GM21367 (cell line): ENCODE results near the gene INS.

Experiments
- ATAC-seq: cut with Tn5 transposase; IDR thresholded peaks from one replicate; pipeline ENCODE4 v1.9.1; 2021; ENCODE audit not compliant: unreplicated experiment

Gene INS

DNA sequence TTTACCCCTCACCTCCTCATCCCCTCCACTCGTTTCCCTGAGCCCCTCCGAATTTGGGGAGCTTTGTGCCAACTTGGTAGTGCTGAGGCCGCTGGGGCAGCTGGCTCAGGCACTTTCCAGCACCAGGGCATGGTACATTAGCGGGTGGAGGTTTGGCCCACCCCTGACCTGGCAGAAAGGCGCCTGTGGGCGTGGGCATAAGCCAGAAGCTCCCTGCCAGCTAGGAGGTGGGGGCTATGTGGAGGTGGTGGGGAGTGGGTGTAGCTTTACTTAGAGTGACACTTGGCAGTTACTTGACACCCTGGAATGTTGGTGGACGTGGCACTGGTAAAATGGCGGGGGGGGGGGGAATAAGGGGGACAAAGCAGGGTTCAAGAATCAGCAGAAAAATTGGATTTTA, 11.5 kb downstream of the INS start:
- ATAC-seq = no peak

DNA sequence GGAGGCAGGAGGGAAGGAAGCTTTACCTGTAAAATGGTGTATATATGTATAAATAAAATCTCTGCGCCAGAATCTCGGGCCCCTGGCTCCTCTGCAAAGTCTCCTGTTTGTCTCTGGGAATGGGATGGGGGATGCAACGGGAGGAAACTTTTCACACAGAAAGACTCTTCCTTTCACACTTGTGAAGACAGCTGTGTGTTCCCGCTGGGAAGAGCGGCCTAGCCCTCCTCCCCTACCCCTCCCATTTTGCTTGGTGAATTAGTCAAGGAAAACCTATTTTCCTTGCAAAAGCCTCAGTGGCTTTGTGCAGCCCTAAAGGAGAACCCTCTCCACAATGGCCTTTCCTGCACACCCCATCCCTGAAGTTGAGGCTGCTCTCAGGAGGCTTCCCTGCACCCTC, 12.4 kb downstream of the INS start:
- no peak for ATAC-seq

GRCh38 chr11:2147391-2147790, 13.6 kb downstream of the INS start:
- no peak for ATAC-seq

- no peak for ATAC-seq
Measured at GRCh38 chr11:2146051-2146450, 15.0 kb downstream of the INS start.

DNA sequence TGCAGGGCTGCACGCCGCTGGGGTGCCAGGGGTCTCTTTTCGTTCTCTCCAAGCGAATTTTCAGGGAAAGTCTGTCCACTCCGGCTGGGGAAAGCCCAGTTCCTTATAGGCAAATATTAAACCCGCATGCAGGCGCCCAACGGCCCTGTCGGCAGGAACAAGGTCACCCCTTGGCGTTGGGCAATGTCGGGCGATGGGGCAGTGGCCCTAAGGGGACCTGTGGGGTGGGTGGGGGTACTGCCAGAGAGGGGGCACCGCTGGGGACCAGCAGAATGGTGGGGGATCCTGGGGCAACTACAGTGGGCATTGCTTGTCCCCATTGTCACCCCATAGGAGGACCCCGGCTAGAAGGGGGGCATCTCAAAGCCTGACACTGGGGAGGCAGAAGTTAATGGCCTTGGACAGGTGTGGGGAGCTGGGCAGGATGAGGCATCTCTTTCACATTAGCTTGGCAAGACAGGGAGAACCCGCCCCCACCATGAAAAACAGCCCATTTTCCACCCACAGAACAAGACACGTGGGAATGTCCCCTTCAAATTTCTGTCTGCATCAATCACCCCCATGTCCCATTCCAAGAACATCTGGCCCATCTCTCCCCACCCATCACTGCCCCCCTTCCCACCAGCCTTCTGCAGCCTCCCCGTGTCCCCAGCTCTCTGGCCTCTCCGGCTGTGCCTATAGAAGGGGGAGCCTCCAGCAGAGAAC, 16.3 kb downstream of the INS start:
- ATAC-seq = no peak

DNA sequence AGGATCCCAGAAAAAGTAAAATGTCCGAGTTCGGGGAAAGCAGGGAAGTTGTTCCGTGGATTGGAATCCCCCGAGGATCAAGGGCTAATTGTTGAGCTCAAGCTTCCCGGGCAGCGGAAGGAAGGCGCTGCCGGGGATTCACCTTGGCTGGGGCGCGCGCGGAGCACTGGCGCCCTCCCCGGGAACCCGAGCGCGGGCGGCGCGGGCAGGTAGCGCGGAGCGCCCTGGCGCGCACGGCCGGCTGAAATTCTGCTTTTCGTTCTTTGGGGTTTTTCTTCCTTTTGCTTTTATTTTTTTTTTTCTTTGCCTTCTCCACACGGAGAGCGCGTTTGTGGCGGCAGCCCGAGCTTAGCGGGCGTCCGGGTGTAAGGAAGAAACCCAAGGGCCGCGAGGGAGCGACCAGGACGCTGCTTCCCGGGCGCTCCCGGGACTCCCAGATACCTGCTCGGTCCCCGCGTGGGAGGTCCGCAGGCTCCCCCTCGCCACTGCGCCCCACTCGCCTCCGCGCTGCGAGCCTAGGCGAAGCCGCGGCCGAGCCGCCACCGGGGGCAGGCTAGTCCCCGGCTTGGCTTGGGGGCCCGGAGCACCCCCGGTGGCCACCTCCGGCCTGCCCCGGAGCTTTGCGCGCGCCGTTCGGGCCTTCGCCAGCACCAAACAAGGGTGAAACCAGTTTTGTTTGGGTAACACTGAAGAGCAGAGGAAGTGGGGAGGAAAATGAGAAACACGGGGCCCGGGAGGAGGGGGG, 17.0 kb downstream of the INS start:
- ATAC-seq = no peak

DNA sequence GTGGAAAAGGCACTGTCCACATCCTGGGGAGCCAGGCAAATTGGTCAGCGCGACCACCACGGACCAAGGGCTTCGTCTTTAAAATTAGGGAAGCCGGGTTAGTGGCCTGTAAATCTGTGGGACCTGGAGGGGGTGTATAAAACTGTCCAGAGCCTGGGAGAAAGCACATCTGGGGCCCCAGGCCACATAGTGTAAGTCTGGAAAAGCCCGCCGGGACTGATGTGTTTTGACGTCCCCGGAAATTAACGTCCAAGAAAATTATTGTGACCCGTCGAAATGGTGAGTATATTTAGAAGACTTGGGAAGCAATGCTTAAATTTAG, 17.6 kb downstream of the INS start:
- no peak for ATAC-seq

DNA sequence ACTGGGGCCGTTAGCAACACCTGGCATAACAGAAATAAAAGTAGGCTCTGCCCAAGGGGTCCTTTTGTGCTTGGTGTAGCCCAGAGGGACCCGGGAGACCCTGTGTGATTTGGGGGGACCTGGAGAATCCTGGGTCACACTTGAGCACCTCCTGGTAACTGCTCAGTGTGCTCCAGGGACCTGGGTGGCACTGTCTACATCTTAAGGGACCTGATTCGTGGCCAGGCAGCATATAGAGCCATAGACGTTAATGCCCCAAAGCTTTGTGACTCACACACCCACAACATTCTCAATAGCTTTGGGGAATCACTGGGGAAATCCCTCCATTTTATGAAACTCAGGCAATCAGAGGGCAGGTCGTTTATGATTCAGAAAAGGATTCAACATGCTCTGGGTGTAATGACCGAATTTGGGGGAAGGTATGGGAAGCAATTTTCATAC, 18.2 kb downstream of the INS start:
- no peak for ATAC-seq

- ATAC-seq = no peak
Measured at GRCh38 chr11:2142300-2142759, 18.7 kb downstream of the INS start.

DNA sequence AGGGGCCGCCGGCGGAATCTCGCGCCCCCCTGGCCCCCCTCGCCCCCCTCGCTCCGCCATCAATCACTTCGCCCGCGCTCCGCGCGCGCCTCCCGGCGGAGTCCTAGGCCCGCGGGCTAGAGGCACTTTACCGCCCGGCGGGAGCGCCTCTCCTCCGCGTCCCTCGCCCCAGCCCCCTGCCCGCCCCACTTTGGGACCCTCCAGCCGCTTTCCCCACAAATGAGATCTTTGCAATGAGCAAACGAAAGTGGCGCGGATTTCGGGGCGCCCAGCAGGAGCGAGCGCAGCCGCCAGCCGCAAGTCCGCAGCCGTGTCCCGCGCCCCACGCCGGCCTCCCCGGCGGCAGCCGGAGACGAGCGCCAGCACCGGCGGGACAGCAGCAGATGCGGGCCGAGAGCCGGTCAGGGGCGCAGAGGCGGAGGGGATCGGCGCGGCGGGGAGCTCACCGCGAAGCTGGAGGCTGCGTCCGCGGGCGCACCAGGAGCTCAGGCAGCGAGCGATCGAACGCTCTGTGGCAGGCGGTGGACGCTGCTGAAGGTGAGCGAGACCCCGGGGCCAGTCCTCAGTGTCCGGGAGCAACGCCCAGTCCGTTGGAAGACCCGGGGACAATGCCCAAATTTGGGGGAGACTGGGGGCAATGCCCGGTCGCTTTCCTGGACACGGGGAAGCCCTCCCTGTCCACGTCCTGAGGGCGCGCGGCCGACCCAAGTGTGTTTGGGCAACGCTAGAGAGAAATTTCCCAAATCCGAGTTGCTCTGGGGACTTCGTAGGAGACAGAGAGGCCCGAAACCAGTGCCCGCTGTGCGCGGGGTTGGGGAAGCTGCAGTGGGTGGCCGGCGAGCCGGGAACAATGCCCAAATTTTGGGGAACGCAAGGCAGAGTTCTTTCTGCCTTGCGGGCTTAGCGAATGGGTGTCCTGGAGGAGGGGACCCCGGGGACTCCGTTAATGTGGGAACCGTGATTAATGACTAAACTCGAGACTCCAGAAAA, 20.3 kb downstream of the INS start:
- no peak for ATAC-seq

GRCh38 chr11:2139621-2140337, 21.2 kb downstream of the INS start:
- no peak for ATAC-seq

GRCh38 chr11:2139123-2139521, 21.9 kb downstream of the INS start, which contains the start of gene IGF2:
Gene IGF2, minus strand, starts transcription at chr11:2139389. Its CDS starts 3,866 bp downstream, at chr11:2135523.
- no peak for ATAC-seq

DNA sequence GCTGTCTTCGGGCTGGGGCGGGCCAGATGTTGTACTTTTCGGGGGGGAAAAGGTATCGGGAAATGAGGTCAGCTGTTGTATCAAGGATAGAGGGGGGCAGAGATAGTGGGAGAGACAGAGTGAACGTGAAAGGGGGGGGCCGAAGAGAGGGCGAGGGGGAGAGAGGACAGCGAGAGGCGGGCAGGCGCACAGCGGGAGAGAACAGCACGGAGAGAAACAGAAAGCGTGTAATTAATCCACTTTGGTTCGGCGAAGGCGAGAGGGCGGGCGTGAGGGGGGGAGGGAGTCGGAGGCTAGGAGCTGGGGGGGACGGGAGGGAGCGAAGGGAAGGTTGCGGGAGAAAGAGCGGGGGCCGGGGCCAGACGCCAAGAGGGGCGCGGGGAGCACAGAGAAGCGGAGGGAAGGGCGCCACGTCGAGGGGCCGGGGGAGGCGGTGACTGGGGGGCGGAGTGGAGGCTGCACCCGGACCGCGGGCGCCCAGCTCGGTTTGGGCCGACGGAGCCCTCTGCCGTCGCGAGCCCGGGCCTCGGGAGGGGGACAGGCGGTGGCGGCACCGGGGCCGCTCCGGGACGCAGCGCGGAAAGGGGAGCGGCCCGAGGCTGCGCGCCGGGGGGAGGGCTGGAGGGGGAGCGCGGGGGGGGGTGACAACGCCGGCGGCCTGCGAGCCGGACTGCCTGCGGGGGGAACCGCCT, 22.4 kb downstream of the INS start:
- ATAC-seq = no peak

GRCh38 chr11:2138068-2138430, 23.0 kb downstream of the INS start:
- no peak for ATAC-seq

GRCh38 chr11:2137202-2138067, 23.6 kb downstream of the INS start:
- ATAC-seq = no peak

- ATAC-seq = no peak
Measured at GRCh38 chr11:2136952-2137201, 24.1 kb downstream of the INS start.

- ATAC-seq = no peak
Measured at GRCh38 chr11:2136209-2136951, 24.6 kb downstream of the INS start.

DNA sequence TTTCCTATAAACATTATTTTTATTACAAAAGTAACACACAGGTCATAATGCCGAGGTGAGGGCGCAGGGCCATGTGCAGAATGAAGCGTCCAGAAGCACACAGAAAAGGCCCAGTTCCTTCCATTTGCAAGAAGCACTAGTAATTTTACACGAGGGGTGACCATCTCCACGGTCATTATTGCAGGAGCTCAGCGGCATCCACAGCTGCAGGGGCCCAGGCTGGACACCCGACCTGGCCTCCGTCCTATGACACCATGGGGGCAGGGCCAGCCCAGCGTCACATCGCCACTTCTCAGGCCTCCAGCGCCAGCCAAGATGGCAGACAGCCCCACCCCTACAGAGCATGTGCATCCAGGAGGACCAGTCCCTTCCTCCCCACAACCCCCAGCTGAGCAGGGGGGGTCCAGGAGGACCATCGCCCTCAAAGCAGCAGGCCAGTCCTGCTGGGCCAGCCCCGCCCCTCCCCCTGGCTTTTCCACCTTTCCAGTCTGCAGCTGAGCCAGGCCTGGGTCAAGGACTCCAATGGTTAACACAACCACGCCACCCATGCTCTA, 25.3 kb downstream of the INS start:
- ATAC-seq = no peak
